DMS53 treated with DMSO at 0.1 percent for 48 hours (cell line): Measurements from ENCODE around the gene DCANP1.
A peak's percentile ranks its signal among the peaks of the same experiment; 100 is the strongest.
"Not testable (repeated sequence)": the region's sequence is repeated elsewhere in the genome, so short reads cannot be mapped to it uniquely, and the experiment has no call there.

Experiments used
- DNase-seq: peaks from one replicate; lab custom pipeline; 2025; ENCODE audit not compliant: unreplicated experiment; lab: John Stamatoyannopoulos, UW

The DCANP1 gene, protein sequence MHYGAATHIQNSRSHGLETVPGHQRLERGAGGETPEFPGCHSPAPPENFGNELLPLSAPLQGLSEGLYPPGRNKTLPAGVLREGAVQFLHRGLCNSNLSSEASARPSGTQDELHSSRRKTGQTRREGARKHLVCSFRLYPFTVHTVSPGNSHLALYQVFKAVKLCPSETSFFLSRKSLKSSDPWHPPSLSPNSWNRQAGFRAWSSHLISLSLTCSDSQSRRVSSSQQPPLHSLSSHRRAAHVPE

DNA sequence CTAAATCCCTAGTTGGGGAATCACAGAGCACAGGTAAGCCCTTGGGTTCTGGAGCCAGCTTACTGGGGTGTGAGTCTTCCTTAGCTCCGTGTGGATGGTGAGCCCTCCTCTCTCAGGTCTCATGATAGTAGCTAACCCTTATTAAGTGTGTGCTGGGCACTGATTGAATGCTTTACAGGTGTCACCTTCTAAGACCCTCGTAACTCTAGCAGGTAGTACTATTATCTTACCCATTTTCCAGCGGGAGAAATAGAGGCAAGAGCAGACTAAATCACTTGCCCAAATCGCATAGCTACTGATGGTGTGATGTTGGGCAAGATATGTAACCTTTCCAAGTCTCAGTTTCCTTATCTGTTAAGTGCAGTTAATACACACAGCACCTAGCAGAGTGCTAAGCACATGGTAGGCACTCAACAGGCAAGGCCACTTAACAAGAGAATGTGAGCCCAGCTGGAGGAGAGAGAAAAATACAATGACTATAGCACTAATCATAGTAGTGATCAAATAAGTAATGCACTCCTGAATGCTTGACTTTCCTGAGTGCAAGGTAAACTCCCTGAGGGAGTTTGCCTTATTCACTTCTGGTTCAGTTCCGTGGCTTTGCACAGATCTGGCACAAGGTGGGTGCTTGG, at the start of gene DCANP1:
Gene DCANP1, minus strand, starts transcription at position 51 of the 632 bp plus-strand sequence. CDS start 240 bp downstream, outside the sequence.
- DNase-seq, result no peak

DNA sequence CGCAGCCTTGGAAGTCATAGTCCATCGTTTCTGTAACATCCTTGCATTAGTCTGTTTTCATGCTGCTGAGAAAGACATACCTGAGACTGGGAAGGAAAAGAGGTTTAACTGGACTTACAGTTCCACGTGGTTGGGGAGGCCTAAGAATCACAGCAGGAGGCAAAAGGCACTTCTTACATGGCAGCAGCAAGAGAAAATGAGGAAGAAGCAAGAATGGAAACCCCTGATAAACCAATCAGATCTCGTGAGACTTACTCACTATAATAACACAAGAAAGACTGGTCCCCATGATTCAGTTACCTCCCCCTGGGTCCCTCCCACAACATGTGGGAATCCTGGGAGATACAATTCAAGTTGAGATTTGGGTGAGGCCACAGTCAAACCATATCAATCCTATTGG, 48.4 kb upstream of the DCANP1 start:
- DNase-seq, result not testable (repeated sequence)

DNA sequence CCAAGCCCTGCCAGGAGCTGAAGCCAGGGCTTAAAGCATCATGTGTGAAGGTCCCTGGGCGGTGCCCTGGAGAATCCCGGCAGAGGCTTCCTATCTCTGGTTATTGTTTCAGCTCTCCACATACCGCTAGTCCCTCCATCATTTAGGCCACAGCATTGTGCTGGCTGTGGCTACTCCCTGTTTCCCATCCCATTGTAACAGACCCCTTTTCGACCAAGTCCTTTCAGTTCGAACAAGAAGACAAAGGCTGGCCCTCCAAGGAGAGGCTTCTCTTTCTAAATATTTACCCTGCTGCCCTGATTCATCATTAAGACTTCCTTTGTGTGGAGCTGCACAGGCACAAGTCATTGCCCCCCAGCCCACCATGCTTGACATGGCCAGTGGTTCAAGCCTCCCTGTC, 47.0 kb upstream of the DCANP1 start:
- DNase-seq, result no peak

DNA sequence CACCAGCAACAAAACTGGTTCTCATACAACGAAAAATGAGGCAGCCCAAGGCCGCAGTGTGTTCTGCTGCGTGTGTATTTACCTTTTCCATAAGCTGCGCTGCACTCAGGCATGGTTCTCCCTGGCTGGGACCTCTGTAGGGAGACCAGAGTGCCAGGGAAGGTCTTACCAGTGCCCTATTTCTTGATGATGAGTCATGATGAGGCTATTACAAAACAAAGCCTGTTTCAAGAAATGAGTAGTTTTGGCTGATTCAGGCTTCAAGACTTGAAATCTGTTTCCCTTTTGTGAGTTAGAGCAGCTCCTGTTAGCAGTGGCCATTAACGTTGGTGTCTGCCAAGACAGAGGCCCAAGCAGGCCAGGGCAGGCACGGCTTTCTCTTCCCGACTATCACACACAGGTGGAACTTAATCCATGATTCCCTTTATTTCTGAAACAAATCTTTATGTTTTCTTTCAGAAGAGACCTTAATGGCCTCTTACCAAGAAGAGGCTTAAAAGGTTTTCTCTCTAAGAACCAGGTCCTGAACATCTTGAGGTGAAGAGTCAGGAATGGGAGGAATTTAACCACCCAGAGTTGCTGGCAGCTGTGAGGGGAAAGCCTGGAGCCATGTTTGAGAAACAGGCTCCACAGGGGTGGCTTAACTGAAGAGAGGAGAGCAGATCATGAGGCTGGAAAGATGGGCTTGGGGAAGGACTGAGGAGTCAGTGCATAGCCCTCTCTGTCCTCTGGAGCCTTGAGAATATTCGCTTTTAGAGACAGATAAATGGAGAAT, 46.4 kb upstream of the DCANP1 start:
- no peak for DNase-seq

DNA sequence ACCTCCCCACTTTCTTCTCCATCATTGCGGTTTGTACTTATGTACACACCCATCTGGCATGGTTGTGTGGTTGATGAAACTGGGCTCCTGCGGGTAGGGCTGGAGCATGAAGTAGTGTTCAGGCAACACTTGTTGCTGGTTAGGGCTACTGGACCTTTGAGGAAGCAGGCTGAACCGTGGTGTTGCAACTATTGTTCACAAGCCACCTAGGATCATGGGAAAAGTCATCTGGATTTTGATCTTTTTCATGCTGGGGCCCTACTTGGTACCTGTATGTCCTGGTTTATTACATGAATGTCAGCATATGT, 45.1 kb upstream of the DCANP1 start:
- DNase-seq, result no peak

DNA sequence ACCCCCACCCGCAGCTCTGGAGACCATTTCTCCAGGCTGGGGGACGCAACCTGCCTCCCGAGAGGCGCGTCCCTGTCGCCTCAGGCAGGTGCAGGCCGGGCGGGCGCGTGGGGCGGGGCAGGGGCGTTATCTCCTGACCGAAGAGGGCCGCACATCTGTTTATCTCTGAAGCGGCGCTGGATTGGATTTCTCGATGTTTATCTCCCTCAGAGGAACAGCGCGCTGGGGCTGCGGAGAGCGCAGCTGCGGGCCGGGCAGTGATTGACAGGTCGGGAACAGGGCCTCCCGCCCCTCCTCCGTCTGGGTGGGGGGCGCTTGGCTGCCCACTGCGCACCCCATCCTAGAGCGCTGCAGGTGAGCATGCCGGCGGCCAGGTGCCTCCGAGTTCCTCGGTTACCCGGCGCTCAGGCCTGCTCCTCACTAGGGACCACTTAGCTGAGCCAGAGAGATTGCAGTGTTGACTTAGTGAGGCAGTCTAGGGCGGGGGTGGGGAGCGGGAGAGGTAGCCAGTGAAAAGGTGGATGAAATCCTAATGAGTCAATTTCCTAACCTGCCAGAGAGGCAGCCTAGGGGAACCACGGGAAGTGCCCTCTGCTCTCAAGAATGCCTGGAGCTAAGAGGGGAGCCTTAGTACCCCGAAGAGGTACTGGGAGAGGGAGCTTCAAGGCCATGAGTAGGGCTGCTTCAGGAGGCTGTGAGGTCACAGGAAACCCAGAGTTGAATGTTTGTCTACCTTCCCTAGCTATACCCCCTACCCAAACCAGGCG, 44.6 kb upstream of the DCANP1 start:
- peak; percentile 93 for DNase-seq

DNA sequence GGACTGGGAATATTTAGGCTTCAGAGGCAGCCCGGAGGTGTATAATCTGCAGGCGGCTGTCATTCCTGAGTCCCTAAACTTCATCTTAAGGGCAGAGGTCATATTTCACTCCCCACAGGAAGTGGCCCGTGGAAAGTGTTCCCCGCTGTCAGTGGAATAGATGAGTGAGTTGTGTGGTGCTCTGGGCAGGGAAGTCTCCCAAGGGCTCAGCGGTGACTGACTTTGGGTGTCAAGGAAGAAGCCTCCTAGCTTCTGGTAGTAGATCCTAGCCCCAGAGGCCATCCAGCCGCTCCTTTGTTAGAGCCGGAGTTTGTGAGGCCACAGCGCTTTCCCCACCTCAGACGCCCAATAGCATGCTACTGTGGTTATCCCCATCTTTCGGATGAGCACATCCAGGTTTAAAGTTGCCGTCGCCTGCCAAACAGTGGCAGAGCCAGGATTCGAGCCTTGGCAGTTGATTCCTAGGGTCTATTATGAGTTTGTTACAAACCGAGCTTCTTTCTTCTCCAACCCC, 43.9 kb upstream of the DCANP1 start:
- DNase-seq, result peak; percentile 30

DNA sequence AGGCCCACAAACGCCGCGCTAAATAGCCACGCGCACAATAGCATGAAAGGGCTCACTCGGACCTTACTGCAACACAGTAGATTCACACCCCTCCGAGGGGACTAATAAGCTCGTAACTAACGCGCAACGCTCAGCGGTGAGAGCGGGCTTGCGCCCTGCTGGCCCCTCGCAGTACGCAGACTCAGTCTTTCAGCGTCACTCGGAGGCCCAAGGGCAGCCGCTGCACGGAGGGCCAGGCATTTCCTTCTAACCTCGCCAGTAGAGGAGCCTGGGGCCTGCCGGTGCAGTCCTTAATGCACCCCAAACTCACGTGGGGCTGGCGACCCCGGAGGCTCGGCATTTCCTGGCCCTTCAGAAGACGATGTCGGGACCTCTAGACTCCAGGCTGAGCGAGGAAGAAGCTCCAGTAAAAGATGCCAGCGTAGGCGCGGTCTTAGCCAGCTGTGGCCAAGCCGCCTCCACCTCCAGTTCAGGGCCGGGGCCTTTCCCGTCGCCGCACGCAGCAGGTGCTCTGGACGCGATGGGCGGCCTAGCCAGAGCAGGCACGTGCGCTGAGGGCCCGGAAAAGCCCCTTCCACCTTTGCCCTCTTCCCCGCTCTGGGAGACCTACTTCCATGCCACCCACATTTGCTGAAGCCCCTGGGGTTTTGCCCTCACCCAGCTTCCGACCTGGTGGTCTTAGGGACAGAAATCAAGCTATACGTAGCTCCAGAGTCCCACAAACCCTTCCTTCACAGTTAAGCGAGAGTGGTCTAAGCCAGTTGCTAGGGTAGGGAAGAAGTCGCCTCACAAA, 43.3 kb upstream of the DCANP1 start:
- DNase-seq, result peak; percentile 49

DNA sequence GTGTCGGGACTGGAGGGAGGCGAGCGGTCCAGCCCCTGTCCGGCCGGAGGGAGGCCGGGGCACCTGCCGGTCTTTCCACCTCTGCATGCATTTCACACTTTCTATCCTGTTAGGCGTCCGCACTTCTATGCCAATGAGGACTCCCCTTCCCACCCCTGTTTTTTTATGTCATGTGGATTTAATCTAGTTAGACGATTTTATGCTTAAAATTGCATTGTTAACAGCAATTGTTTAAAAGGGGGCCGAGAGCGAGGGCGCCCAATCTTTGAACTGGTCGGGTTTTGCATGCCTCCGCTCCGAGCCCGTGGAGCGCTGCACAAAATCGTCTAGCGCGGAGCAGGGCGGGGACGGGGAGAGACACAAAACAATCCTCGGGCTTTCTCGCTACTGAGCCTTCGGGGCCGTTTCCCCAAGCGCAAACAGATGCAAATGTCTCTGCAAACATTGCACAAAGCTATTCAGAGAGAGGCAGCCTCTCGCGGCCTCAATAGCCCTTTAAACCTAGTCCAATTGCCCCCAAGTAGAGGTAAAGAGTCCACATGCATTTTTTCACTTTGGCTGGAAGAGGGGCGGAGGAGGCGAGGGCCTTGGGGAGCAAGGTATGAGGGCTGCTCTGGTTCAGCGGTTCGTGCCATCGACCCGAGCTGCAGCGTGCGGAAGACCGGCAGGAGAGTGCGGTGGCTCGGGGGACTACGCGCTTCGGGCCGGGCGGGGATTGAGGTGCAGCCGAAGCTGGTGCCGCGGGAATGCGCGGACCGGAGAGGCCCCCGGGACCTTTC, 42.5 kb upstream of the DCANP1 start:
- peak; percentile 49 for DNase-seq

DNA sequence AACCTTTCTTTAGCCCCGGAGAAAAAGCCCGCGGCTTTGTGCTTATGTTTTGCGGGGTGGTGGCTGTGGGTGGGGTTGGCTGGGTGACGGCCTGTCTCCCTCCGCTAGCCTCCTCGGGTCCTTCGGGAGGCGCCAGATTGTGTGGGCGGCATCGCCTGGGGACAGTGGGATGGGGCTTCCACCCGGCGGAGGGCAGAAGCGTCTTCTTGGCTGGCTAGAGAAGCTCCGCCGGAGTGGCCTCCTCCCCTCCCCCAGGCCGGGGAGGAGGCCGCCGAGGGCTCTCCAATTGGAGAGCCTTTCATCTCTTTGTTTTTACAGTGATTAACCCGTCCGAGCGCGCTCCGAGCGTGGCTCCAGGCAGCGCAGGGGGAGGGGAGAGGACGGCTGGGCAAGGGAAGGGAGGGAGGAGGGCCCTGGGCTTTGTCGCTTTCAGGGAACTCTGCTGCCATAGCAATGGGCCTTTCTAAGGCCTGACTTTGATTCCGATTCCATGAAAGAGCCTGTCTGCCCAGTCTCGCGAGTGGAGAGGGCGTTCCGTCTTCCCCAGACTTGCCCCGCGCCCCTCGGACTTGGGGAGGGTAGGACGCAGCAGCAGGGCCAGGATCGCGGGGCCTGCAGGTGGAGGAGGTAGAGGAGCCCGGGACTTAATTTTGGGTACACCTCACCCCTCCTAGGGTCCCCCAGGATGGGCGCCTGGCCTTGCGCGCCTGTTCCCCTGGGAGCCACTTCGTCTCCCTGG, 41.7 kb upstream of the DCANP1 start:
- DNase-seq, result peak; percentile 76

DNA sequence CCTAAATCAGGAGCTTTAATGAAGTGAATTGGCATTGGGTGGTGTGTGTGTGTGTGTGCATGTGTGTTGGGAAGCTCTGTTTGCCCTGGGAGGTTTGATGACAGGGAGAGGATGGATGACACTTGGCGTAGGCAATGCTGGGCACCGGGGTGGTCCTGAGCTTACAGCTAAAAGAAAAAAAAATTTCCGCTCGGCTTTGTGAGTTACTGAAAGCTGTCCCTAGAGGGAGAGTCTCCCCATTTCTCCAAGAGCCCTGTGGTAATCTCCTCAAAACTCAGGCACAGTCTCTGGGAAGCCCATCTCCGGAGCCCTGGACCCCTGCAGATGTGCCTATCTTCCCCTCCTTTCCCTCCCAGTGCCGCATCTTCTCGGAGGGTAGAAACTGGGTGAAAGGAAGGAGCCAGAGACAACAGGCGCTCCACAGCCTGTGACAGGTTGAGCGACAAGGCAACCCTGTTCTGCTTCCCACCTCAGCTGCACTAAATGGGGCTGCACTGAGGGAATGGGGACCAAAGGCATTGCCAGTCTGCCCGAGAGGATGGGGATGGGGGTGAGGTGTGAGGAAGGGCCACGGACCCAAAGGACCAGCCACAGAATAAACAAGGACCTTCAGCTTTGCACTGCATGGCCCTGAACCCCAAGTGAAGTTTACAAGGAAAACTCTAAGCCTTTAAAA, 40.8 kb upstream of the DCANP1 start:
- no peak for DNase-seq

DNA sequence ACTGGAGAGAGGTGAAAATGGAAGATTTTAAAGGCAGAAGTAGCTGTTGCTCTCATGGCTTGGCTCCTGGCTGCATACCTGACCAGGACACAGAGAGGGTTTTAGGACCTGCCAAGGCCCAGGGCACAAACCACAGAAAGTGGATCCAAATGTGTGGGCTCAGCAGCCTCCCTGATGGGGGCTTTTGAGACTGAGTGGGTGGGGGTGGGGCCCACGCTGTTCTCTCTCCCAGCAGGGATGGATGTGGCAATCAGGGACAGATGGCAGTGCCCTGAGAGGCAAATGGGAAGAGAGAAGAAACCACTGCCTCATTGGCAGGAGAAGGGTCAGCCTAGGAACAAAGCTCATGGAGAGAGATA, 39.9 kb upstream of the DCANP1 start:
- no peak for DNase-seq

DNA sequence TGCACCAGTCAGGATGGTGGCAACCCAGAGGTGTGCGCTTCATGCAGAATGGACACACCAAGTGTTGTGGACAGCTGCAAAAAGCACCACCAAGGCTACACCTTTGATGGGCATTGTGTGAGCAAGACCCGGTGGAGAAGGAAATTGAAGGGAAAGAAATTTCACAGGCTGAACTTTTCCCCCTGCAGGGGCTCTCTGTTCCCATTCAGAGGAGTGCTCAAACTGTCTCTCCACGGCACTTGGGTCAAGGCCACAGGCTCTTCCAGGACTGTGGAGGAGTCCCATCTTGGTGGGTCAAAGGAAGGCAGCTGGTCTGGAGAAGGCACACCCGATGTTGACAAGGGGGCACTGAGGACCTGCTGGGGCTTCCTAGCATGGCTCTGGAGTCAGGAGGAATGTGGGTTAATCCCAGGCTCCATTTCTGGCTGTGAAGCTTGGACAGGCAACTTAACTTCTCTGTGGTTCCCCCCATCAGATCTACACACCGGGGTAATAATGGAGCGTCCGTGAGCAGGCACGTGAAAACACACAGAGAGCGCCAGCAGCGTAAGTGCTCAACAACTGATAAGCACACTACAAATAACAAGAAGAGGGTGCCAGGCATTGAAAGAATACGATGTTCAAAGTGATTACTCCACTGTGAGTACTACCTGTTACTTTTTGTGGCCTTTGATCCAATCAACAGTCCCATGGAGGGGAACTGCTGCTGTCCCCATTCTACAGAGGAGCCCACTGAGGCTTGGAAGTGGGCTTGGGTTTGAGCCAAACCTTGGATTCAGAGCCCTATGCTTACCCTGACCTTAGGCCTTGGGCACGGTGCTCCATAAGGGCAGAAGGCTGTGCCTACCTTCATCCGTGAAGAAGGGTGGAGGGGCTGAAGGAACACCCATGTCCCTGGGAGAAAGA, 39.2 kb upstream of the DCANP1 start:
- no peak for DNase-seq

DNA sequence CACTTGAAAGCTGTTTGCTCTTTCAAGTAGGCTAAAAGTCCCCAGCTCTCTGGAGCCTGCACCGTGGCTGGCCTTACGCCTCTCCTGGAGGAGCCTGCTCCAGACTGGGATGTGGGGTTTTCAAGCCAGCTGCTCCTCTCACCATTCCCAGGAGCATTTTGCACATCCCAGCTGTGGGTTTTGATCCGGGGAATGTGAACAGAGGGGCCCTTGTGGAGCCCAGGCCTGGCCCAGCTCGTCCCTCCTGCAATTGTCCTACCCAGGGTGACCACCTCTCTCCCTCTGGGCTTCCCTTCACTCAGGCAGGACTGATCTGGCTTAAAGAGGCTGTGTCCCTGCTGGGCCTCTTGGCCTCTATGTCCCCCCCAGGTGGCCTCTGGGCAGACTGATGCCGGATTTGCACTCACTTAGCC, 37.5 kb upstream of the DCANP1 start:
- peak; percentile 40 for DNase-seq

DNA sequence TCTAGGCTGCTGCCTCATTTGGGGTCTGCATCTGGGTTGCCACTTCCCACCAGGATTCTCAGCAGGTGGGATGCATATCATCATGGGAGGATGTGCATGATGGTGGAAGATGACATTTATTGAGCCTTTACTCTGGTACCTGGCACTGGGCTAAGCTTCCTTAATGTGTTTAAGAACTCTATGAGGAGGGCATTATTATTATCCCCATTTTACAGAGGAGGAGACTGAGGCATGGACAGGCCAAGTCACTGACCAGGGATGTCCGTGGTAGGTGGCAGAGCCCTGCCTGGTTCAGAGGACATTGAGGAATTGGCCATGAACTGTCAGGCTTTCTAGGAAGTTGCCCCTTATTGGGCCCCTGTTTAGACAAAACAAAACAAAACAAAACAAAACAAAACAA, 36.1 kb upstream of the DCANP1 start:
- no peak for DNase-seq

DNA sequence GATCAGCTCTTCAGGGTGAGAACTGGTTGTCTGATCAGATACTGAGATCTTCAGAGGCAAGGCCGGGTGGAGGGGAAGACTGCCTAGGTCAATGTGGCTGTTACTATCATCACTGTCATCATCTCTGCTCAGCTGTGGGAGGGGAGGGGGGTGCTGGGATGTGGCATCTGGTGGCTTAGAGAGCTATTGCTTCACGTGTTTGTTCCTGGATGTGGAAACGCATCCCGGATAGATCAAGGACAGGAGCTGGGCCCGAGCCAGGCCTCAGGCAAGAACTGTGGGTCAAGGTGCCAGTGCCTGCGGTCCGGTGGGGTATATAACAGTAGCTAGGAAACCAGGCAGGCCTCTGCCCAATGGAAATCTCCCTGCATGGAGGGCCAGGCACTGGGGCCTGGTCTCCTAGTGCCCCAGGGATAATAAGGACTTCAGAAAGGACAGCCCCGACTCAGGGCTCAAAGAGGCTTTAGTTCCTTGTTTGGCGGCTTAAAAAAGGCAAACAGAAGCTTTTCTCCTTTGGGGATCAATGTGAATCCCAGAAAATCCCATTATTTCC, 35.3 kb upstream of the DCANP1 start:
- DNase-seq, result no peak

DNA sequence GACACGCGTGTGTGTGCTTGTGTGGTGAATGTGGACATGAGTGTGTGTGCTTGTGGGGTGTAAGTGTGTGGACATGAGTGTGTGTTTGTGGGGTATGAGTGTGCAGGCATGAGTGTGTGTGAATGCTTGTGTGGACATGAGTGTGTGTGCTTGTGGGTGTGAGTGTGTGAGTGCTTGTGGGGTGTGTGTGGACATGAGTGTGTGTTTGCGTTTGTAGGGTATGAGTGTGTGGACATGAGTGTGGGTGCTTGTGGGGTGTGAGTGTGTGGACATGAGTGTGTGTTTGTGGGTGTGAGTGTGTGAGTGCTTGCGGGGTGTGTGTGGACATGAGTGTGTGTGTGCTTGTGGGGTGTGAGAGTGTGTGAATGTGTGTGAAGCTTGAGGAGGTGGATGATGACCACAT, 34.8 kb upstream of the DCANP1 start:
- DNase-seq, result no peak
